Body of pancreas (tissue), 4 donors: Measurements from ENCODE around the gene TUT1. TPM values are rescaled to one million over a fixed set of nuclear protein-coding genes. Genes with fewer than 3 reads are reported as not detected.
A peak's percentile ranks its signal among the peaks of the same experiment; 100 is the strongest.
"Not testable (repeated sequence)": the region's sequence is repeated elsewhere in the genome, so short reads cannot be mapped to it uniquely, and the experiment has no call there.

Experiments used
- ATAC-seq: fragments of 150-250 bp; one replicate; pipeline ENCODE4 v1.9.1; 2016
- DNase-seq, 4 donors: peaks; one replicate each; pipeline ENCODE4 v3.0.0-alpha.2; 2019
- H3K27ac ChIP-seq, 4 donors: fragments of 200-600 bp; sonication (generic); 1 replicate in 3 of 4; 2 replicates in 1 of 4; pipeline versions ENCODE4 v1.5.1 to v1.6.1; 2016 to 2019; ENCODE audit warnings: mild to moderate bottlenecking in 1 of 4, mixed read lengths in 1 of 4, moderate library complexity in 1 of 4
- H3K27me3 ChIP-seq, 2 donors: fragments of 200-600 bp; sonication (generic); one replicate each; pipeline ENCODE4 v1.6.0; 2016; ENCODE audit warnings: mild to moderate bottlenecking in 1 of 2
- H3K36me3 ChIP-seq, 2 donors: fragments of 200-600 bp; sonication (generic); replicated peaks in 1 of 2; 2 replicates each; pipeline ENCODE4 v1.5.1; 2016; ENCODE audit warnings: low read depth in 2 of 2; ENCODE audit not compliant: insufficient read depth in 1 of 2
- H3K4me1 ChIP-seq: fragments of 200-600 bp; sonication (generic); one replicate; pipeline ENCODE4 v1.6.0; 2016
- H3K4me3 ChIP-seq, 2 donors: fragments of 200-600 bp; sonication (generic); 1 replicate in 1 of 2; 2 replicates in 1 of 2; pipeline ENCODE4 v1.5.1; 2016 to 2019
- H3K9me3 ChIP-seq, 3 donors: fragments of 200-600 bp; sonication (generic); 1 replicate in 2 of 3; 2 replicates in 1 of 3; pipeline ENCODE4 v1.5.1; 2016
- POLR2A ChIP-seq, 3 donors: fragments of 450-650 bp; IDR thresholded peaks; one replicate each; pipeline ENCODE4 v1.6.1; 2016; ENCODE audit warnings: antibody characterized with exemption in 3 of 3, mild to moderate bottlenecking in 2 of 3
- WGBS, 2 donors: methylation state at CpG; one replicate each; pipeline ENCODE4 v1.1.5; 2017; 5-methylcytosine and 5-hydroxymethylcytosine counted together
- intact Hi-C: fragments of 100-400 bp; cut with DNase I; formaldehyde crosslinking; loops from one replicate; pipeline ENCODE4 v1.15.1; 2023
- total RNA-seq, 2 donors: library from RNA; depleted of rRNA; stranded (reverse); fragments of >200 nt; gene quantifications; one replicate each; pipeline ENCODE4 v1.1.0, GENCODE V29; 2016
- TF ChIP-seq, protein P1 (sequence below), 7 experiments: fragments of 450-650 bp in 4 of 7; fragments of 200-600 bp in 3 of 7; sonication (generic) in 3 of 7; IDR thresholded peaks; one replicate each; pipeline ENCODE4 v1.5.1; 2016 to 2019; ENCODE audit warnings: antibody characterized with exemption in 7 of 7

Gene TUT1
- total RNA-seq, 2 donors from 2014 or later = 10.1 to 11.2 TPM

DNA sequence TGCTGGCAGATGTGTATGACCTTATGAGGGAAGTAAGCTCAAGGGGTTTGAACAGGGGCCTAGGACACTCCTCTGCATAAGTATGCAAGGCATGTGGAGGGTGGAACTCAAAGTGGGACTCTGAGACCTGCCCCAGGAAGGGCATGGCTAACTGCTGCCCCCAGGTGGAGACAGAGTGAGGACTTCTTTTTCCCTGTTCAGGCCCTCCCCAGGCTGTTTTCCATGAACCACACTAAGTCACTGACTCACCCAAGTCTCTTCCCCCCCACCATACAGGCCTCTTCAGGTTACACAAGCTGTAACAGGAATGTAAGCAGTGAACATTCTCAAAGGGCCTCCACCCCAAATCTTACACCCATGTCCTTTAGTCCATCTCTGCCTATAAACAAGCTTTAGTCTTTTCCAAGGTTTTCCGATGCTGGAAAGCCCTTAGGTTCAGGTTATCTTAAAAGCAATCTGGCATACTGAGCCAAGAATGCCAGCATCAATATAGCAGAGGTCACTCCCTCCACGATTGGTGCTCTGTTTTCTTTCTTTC lies 30.7 kb downstream of the TUT1 start:
- Histone ChIP-seq H3K27me3 (no peaks in the 10 kb centered on the region), H3K36me3 (peaks cover 0 to 17% of the 10 kb centered on the region in 2 donors), H3K4me3 (no peak overlapping the region), H3K27ac (peak overlapping the region; percentile 14 to 76 (median 50)), H3K9me3 (no peaks in the 10 kb centered on the region), H3K4me1 (peaks cover 32% of the 10 kb centered on the region)
- WGBS, 2 donors = 32% methylated on average over 2 of the region's 2 CpGs
- peak; percentile 80 to 88 (median 84) for DNase-seq
- intact Hi-C loops = no loop called here
- peak in 1 of 3 donors; percentile 8 for TF ChIP-seq POLR2A (IDR thresholded peaks at IDR 0.05)
- TF ChIP-seq, protein P1, sequence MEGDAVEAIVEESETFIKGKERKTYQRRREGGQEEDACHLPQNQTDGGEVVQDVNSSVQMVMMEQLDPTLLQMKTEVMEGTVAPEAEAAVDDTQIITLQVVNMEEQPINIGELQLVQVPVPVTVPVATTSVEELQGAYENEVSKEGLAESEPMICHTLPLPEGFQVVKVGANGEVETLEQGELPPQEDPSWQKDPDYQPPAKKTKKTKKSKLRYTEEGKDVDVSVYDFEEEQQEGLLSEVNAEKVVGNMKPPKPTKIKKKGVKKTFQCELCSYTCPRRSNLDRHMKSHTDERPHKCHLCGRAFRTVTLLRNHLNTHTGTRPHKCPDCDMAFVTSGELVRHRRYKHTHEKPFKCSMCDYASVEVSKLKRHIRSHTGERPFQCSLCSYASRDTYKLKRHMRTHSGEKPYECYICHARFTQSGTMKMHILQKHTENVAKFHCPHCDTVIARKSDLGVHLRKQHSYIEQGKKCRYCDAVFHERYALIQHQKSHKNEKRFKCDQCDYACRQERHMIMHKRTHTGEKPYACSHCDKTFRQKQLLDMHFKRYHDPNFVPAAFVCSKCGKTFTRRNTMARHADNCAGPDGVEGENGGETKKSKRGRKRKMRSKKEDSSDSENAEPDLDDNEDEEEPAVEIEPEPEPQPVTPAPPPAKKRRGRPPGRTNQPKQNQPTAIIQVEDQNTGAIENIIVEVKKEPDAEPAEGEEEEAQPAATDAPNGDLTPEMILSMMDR (IDR thresholded peaks at IDR 0.05) = peak; percentile 48 to 89 (median 69)
- ATAC-seq = peak; percentile 79

DNA sequence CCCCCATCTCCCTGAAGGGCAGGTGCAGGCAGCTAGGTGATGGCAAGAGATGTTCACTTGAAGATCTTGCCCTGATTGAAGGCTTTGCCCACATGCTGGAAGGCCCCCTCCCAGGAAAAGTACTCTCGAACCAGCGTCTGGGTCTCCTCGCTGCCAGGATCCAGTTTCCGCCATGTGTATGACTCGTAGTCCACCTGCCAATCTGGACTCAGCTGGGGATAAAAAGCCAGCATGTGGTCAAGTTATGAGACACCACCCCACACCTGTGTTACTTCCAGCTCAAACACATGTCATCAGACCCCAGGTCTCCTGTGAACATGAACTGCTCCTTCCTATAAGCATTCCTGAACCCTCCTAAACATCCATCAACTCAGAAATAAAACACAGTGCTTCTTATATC lies 31.7 kb downstream of the TUT1 start:
- ATAC-seq, H3K9me3 ChIP-seq, intact Hi-C loops, H3K27me3 ChIP-seq, H3K4me3 ChIP-seq, DNase-seq: not testable (repeated sequence)
- peaks cover 40% of the 10 kb centered on the region for H3K4me1 ChIP-seq
- 82 to 88% methylated on average over 5 of the region's 5 CpGs for WGBS, 2 donors
- H3K27ac ChIP-seq = peak overlapping the region in 3 of 4 donors; percentile 14 to 76 (median 57)
- peaks cover 0 to 17% of the 10 kb centered on the region in 2 donors for H3K36me3 ChIP-seq

DNA sequence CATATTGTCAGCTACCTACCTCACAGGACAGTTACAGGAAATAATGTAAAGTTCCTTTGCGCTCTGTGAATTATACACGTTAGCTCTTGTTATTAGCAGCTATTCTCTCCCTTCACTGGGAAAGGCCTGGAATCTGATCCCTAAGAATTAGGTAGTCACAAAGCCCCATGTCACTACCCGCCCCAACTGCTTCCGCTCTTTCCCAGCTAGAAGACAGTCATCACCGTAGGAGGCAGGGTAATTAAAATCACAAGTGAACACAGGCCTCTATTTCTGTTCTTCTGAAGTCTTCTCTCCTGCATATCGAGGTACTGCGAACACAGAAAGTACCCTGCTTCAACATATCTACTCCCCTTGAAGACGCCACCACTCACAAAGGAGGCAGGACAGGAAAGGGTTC lies 32.1 kb downstream of the TUT1 start:
- no peak for TF ChIP-seq POLR2A (IDR thresholded peaks at IDR 0.05)
- TF ChIP-seq, protein P1 (IDR thresholded peaks at IDR 0.05) = no peak
- peak overlapping the region in 1 of 4 donors; percentile 57 for H3K27ac ChIP-seq
- DNase-seq = no peak
- H3K27me3 ChIP-seq = no peaks in the 10 kb centered on the region
- 85 to 95% methylated on average over 8 of the region's 8 CpGs for WGBS, 2 donors
- peaks cover 0 to 17% of the 10 kb centered on the region in 2 donors for H3K36me3 ChIP-seq
- no peak for ATAC-seq
- H3K9me3 ChIP-seq = no peaks in the 10 kb centered on the region
- H3K4me3 ChIP-seq = no peak overlapping the region
- peaks cover 44% of the 10 kb centered on the region for H3K4me1 ChIP-seq
- intact Hi-C loops = no loop called here

DNA sequence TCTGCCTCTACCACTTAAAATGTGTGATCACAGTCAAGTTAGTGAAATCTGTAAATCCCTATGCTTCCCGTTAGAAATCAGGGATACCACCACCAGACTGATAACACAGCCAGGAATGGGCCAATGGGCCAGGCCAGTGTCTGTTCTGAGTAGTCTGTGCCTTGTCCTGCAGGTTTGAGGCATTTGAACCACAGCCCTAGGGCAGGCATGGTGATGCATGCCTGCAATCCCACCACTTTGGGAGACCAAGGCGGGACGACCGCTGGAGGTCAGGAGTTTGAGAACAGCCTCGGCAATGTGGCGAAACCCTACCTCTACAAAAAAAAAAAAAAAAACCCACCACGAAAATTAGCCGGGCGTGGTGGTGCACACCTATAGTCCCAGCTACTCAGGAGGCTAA lies 32.7 kb downstream of the TUT1 start:
- peaks cover 49% of the 10 kb centered on the region for H3K4me1 ChIP-seq
- DNase-seq (no peak), ATAC-seq (no peak)
- TF ChIP-seq, protein P1 (IDR thresholded peaks at IDR 0.05) = no peak
- TF ChIP-seq POLR2A (IDR thresholded peaks at IDR 0.05) = no peak
- intact Hi-C loops = no loop called here
- no peaks in the 10 kb centered on the region for H3K9me3 ChIP-seq
- WGBS, 2 donors = 83 to 99% methylated on average over 9 of the region's 9 CpGs
- H3K27me3 ChIP-seq = no peaks in the 10 kb centered on the region
- no peak overlapping the region for H3K27ac ChIP-seq
- peaks cover 0 to 14% of the 10 kb centered on the region in 2 donors for H3K36me3 ChIP-seq
- no peak overlapping the region for H3K4me3 ChIP-seq

DNA sequence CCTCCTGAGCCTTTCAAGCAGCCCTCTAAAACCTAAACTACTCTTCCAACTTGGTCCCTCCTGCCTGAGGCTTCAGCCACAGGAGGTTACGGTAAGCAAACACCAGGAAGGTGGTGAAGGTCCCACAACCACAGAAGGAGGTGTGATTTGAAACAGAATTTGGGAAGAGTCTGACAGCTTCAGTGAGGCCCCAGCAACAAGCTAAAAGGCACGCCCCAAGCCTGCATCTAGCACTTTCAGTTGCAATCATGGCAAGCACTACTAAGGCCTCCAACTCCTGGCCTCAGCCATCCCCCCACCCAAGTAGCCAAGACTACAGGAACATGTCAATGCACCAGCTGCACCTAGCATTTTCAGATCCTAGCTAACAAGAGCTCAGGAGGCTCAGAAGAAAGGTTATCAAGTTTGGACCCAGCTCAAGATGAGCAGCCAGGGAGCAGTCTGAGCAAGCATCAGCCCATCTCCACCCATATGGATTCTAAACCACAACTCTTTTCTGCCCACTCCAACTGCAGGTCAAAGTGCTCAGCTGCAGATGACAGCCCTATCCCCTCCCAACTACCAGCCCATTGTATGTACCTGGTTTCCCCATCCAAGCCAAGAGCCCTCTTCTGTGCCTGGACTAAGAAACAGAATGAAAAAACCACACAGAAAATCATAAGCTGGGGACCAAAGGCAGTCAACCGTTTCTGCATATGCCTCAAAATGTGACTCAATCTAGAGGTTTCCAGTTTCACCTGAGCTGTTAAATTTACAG lies 34.3 kb downstream of the TUT1 start:
- WGBS, 2 donors = 64 to 82% methylated on average over 3 of the region's 3 CpGs
- intact Hi-C loops = no loop called here
- no peaks in the 10 kb centered on the region for H3K9me3 ChIP-seq
- peaks cover 0 to 14% of the 10 kb centered on the region in 2 donors for H3K36me3 ChIP-seq
- peaks cover 66% of the 10 kb centered on the region for H3K4me1 ChIP-seq
- ATAC-seq (no peak), DNase-seq (no peak)
- no peaks in the 10 kb centered on the region for H3K27me3 ChIP-seq
- no peak overlapping the region for H3K4me3 ChIP-seq
- H3K27ac ChIP-seq = peak overlapping the region; percentile 36 to 76 (median 61)
- TF ChIP-seq, protein P1 (IDR thresholded peaks at IDR 0.05) = no peak
- no peak for TF ChIP-seq POLR2A (IDR thresholded peaks at IDR 0.05)
